CD14-positive monocyte (primary cell): ENCODE results near the gene DHCR24. TPM values are rescaled to one million over a fixed set of nuclear protein-coding genes. Genes with fewer than 3 reads are reported as not detected.

ENCODE experiments used
- DNase-seq, 3 donors: peaks; one replicate each; pipeline ENCODE4 v3.0.0-alpha.2; 2011 to 2022
- H2AFZ ChIP-seq: 2 replicates; pipeline ENCODE4 v1.6.0; 2012; ENCODE audit warnings: mild to moderate bottlenecking, low read depth, low read length, inconsistent platforms; ENCODE audit not compliant: insufficient read depth, poor library complexity, severe bottlenecking
- H3K27ac ChIP-seq, 2 donors: 1 replicate in 1 of 2; 2 replicates in 1 of 2; pipeline ENCODE4 v1.5.1; 2012 to 2013; ENCODE audit warnings: low read length in 2 of 2, control low read depth in 1 of 2, inconsistent platforms in 1 of 2, low read depth in 1 of 2, mild to moderate bottlenecking in 1 of 2
- H3K27me3 ChIP-seq, 2 donors: one replicate each; pipeline versions ENCODE4 v1.6.0 to v1.6.1; 2011 to 2013; ENCODE audit warnings: low read length in 2 of 2; ENCODE audit not compliant: control insufficient read depth in 2 of 2, insufficient read depth in 2 of 2
- H3K36me3 ChIP-seq, 2 donors: replicated peaks in 1 of 2; 1 replicate in 1 of 2; 2 replicates in 1 of 2; pipeline versions ENCODE4 v1.5.1 to v1.6.1; 2012 to 2013; ENCODE audit warnings: low read length in 2 of 2, control low read depth in 1 of 2, inconsistent platforms in 1 of 2, mild to moderate bottlenecking in 1 of 2; ENCODE audit not compliant: insufficient read depth in 2 of 2, control insufficient read depth in 1 of 2
- H3K4me1 ChIP-seq, 2 donors: 1 replicate in 1 of 2; 2 replicates in 1 of 2; pipeline versions ENCODE4 v1.5.1 to v1.6.1; 2012 to 2013; ENCODE audit warnings: low read length in 2 of 2, control low read depth in 1 of 2, inconsistent platforms in 1 of 2, mild to moderate bottlenecking in 1 of 2, moderate library complexity in 1 of 2; ENCODE audit not compliant: insufficient read depth in 2 of 2, control insufficient read depth in 1 of 2
- H3K4me2 ChIP-seq: replicated peaks from 2 replicates; pipeline ENCODE3; 2012; ENCODE audit warnings: low read length, moderate library complexity, mild to moderate bottlenecking; ENCODE audit not compliant: poor library complexity, severe bottlenecking; ENCODE audit errors: extremely low read depth
- H3K4me3 ChIP-seq, 3 experiments: fragments of 200-600 bp in 1 of 3; sonication (generic) in 1 of 3; replicated peaks in 1 of 3; 1 replicate in 2 of 3; 2 replicates in 1 of 3; pipeline ENCODE4 v1.5.1; 2011 to 2013; ENCODE audit warnings: low read length in 3 of 3, mild to moderate bottlenecking in 3 of 3, control low read depth in 2 of 3, low read depth in 2 of 3, inconsistent platforms in 1 of 3, moderate library complexity in 1 of 3
- H3K79me2 ChIP-seq: 2 replicates; pipeline ENCODE4 v1.6.0; 2012; ENCODE audit warnings: mild to moderate bottlenecking, control low read depth, inconsistent platforms, low read length, moderate library complexity; ENCODE audit not compliant: insufficient read depth
- H3K9ac ChIP-seq: 2 replicates; pipeline ENCODE4 v1.6.0; 2017; ENCODE audit warnings: low read length, mild to moderate bottlenecking; ENCODE audit not compliant: insufficient read depth, poor library complexity, severe bottlenecking
- H3K9me3 ChIP-seq, 2 donors: replicated peaks in 1 of 2; 1 replicate in 1 of 2; 2 replicates in 1 of 2; pipeline versions ENCODE4 v1.5.1 to v1.6.1; 2012 to 2013; ENCODE audit warnings: low read length in 2 of 2, control low read depth in 1 of 2; ENCODE audit not compliant: control insufficient read depth in 1 of 2, insufficient read depth in 1 of 2
- H4K20me1 ChIP-seq: 2 replicates; pipeline ENCODE4 v1.6.0; 2012; ENCODE audit warnings: mild to moderate bottlenecking, low read length, control low read depth, moderate library complexity; ENCODE audit not compliant: insufficient read depth
- H3K27ac Mint-ChIP-seq, 7 donors: one replicate each; pipeline ENCODE4 v1.8.0; 2020; ENCODE audit warnings: mild to moderate bottlenecking in 7 of 7, mixed read lengths in 7 of 7, moderate library complexity in 6 of 7, inconsistent platforms in 2 of 7
- H3K27me3 Mint-ChIP-seq, 3 donors: one replicate each; pipeline ENCODE4 v1.8.0; 2021 to 2022; ENCODE audit warnings: low read depth in 3 of 3, mild to moderate bottlenecking in 3 of 3, mixed read lengths in 3 of 3, moderate library complexity in 3 of 3, inconsistent platforms in 1 of 3
- H3K36me3 Mint-ChIP-seq, 2 donors: one replicate each; pipeline ENCODE4 v1.8.0; 2020; ENCODE audit warnings: mixed read lengths in 2 of 2, inconsistent platforms in 1 of 2, mild to moderate bottlenecking in 1 of 2
- H3K4me1 Mint-ChIP-seq: one replicate; pipeline ENCODE4 v1.8.0; 2020; ENCODE audit warnings: mild to moderate bottlenecking, mixed read lengths
- H3K4me3 Mint-ChIP-seq, 2 donors: one replicate each; pipeline ENCODE4 v1.8.0; 2020; ENCODE audit warnings: mild to moderate bottlenecking in 2 of 2, mixed read lengths in 2 of 2, moderate library complexity in 1 of 2
- H3K9me3 Mint-ChIP-seq, 7 donors: one replicate each; pipeline ENCODE4 v1.8.0; 2020 to 2022; ENCODE audit warnings: mixed read lengths in 7 of 7, mild to moderate bottlenecking in 6 of 7, moderate library complexity in 6 of 7, inconsistent platforms in 2 of 7
- CTCF ChIP-seq: fragments of 200-600 bp; IDR thresholded peaks from one replicate; pipeline ENCODE4 v1.8.0; 2022; ENCODE audit warnings: antibody characterized with exemption, mild to moderate bottlenecking
- WGBS: methylation state at CpG from one replicate; pipeline ENCODE4 v1.1.5; 2013; ENCODE audit warnings: missing lambda C conversion rate; ENCODE audit not compliant: insufficient coverage; 5-methylcytosine and 5-hydroxymethylcytosine counted together
- intact Hi-C, 2 donors: fragments of 100-400 bp; cut with micrococcal nuclease; formaldehyde crosslinking; loops; one replicate each; pipeline versions ENCODE4 v1.15.0 to v1.15.1; 2023
- polyA plus RNA-seq, 3 donors: library from polyadenylated mRNA; depleted of rRNA in 1 of 3; unstranded in 2 of 3; stranded (reverse) in 1 of 3; fragments of 300-500 nt in 2 of 3; fragments of >200 nt in 1 of 3; fragmentation: Illumina TruSeq in 2 of 3; gene quantifications; 1 replicate in 2 of 3; 2 replicates in 1 of 3; pipeline ENCODE4 v1.2.3, GENCODE V29; 2012 to 2021

Gene DHCR24
- polyA plus RNA-seq, 3 donors = 0.48 to 3.5 (median 3.0) TPM

- DNase-seq = no peak
- Histone ChIP-seq H3K9me3 (no peaks in the 10 kb centered on the region), H4K20me1 (no peaks in the 10 kb centered on the region), H2AFZ (no peak overlapping the region), H3K4me2 (no peak overlapping the region), H3K4me1 (no peaks in the 10 kb centered on the region), H3K4me3 (no peak overlapping the region), H3K27ac (no peak overlapping the region), H3K36me3 (no peaks in the 10 kb centered on the region), H3K9ac (no peak overlapping the region), H3K27me3 (no peaks in the 10 kb centered on the region), H3K79me2 (no peaks in the 10 kb centered on the region)
- H3K9me3 Mint-ChIP-seq = peaks cover 0 to 4% (median 2%) of the 10 kb centered on the region in 7 donors
- intact Hi-C loops = no loop called here
- peaks cover 1 to 7% (median 2%) of the 10 kb centered on the region in 3 donors for H3K27me3 Mint-ChIP-seq
- H3K4me1 Mint-ChIP-seq = no peaks in the 10 kb centered on the region
- no peaks in the 10 kb centered on the region for H3K36me3 Mint-ChIP-seq
- WGBS = 63% methylated on average over 3 of the region's 6 CpGs
- TF ChIP-seq CTCF = no peak
- H3K4me3 Mint-ChIP-seq = no peak overlapping the region
- no peak overlapping the region for H3K27ac Mint-ChIP-seq
Measured at GRCh38 chr1:54837002-54837853, 49.8 kb downstream of the DHCR24 start.

- Histone ChIP-seq H3K4me3 (no peak overlapping the region), H3K79me2 (no peaks in the 10 kb centered on the region), H3K9ac (no peak overlapping the region), H4K20me1 (no peaks in the 10 kb centered on the region), H3K9me3 (peaks cover 0 to 3% of the 10 kb centered on the region in 2 donors), H2AFZ (no peak overlapping the region), H3K27ac (no peak overlapping the region), H3K4me2 (no peak overlapping the region), H3K4me1 (no peaks in the 10 kb centered on the region), H3K27me3 (no peaks in the 10 kb centered on the region), H3K36me3 (no peaks in the 10 kb centered on the region)
- H3K27me3 Mint-ChIP-seq = peaks cover 1 to 7% (median 2%) of the 10 kb centered on the region in 3 donors
- intact Hi-C loops = no loop called here
- H3K27ac Mint-ChIP-seq = no peak overlapping the region
- peaks cover 0 to 9% (median 2%) of the 10 kb centered on the region in 7 donors for H3K9me3 Mint-ChIP-seq
- WGBS = 96% methylated on average over 8 of the region's 8 CpGs
- H3K4me3 Mint-ChIP-seq = no peak overlapping the region
- no peaks in the 10 kb centered on the region for H3K4me1 Mint-ChIP-seq
- H3K36me3 Mint-ChIP-seq = no peaks in the 10 kb centered on the region
- DNase-seq = no peak
- no peak for TF ChIP-seq CTCF
Measured at GRCh38 chr1:54836594-54836993, 50.4 kb downstream of the DHCR24 start.
